ENCODE data around the gene FAM3D. TPM values are rescaled to one million over a fixed set of nuclear protein-coding genes. Genes with fewer than 3 reads are reported as not detected.
A peak's percentile ranks its signal among the peaks of the same experiment; 100 is the strongest.

FAM3D gene
- total and polyA plus RNA-seq, 2 donors from 2014 or later = 0.41 to 0.60 TPM

GRCh38 chr3:58603606-58604005 is 63.0 kb downstream of the FAM3D start:
- no peak for TF ChIP-seq CTCF (IDR thresholded peaks at IDR 0.05; ENCODE audit: borderline replicate concordance, extremely low read depth, insufficient read depth)
- H3K4me3 ChIP-seq (ENCODE audit: low read length in 3 of 3) = no peak overlapping the region
- FAIRE-seq = no peak
- intact Hi-C loops (cut with DNase I) = no loop called here
- peaks cover 0 to 20% (median 14%) of the 10 kb centered on the region in 3 donors for H3K4me1 ChIP-seq (ENCODE audit: control insufficient read depth in 2 of 3, insufficient read depth in 2 of 3, low read depth in 1 of 3, low read length in 3 of 3)
- no peaks in the 10 kb centered on the region for H3K36me3 ChIP-seq (ENCODE audit: control insufficient read depth in 2 of 3, insufficient read depth in 3 of 3, low read length in 3 of 3)
- H3K9ac ChIP-seq (ENCODE audit: low read length in 3 of 3) = no peak overlapping the region
- no peaks in the 10 kb centered on the region for H3K9me3 ChIP-seq (ENCODE audit: control insufficient read depth in 2 of 3, insufficient read depth in 1 of 3, low read length in 3 of 3)
- no peaks in the 10 kb centered on the region for H3K27me3 ChIP-seq (ENCODE audit: control insufficient read depth, insufficient read depth, low read length)
- H3K27ac ChIP-seq (ENCODE audit: low read depth in 2 of 2, low read length in 2 of 2) = no peak overlapping the region
- no peak for DNase-seq

GRCh38 chr3:58597770-58598310 is 68.7 kb downstream of the FAM3D start:
- intact Hi-C loops (cut with DNase I) = no loop called here
- H3K4me3 ChIP-seq (ENCODE audit: low read length in 3 of 3) = no peak overlapping the region
- DNase-seq (peak in 1 of 5 donors; percentile 14), FAIRE-seq (no peak)
- H3K4me1 ChIP-seq (ENCODE audit: control insufficient read depth in 2 of 3, insufficient read depth in 2 of 3, low read depth in 1 of 3, low read length in 3 of 3) = peaks cover 0 to 2% (median 0%) of the 10 kb centered on the region in 3 donors
- H3K9ac ChIP-seq (ENCODE audit: low read length in 3 of 3) = no peak overlapping the region
- H3K27me3 ChIP-seq (ENCODE audit: control insufficient read depth, insufficient read depth, low read length) = no peaks in the 10 kb centered on the region
- no peaks in the 10 kb centered on the region for H3K9me3 ChIP-seq (ENCODE audit: control insufficient read depth in 2 of 3, insufficient read depth in 1 of 3, low read length in 3 of 3)
- no peaks in the 10 kb centered on the region for H3K36me3 ChIP-seq (ENCODE audit: control insufficient read depth in 2 of 3, insufficient read depth in 3 of 3, low read length in 3 of 3)
- H3K27ac ChIP-seq (ENCODE audit: low read depth in 2 of 2, low read length in 2 of 2) = no peak overlapping the region
- no peak for TF ChIP-seq CTCF (IDR thresholded peaks at IDR 0.05; ENCODE audit: borderline replicate concordance, extremely low read depth, insufficient read depth)

GRCh38 chr3:58596834-58597518 is 69.6 kb downstream of the FAM3D start:
- intact Hi-C loops (cut with DNase I) = no loop called here
- Histone ChIP-seq H3K4me3 (ENCODE audit: low read length in 3 of 3) (no peak overlapping the region), H3K9me3 (ENCODE audit: control insufficient read depth in 2 of 3, insufficient read depth in 1 of 3, low read length in 3 of 3) (no peaks in the 10 kb centered on the region), H3K9ac (ENCODE audit: low read length in 3 of 3) (no peak overlapping the region), H3K36me3 (ENCODE audit: control insufficient read depth in 2 of 3, insufficient read depth in 3 of 3, low read length in 3 of 3) (no peaks in the 10 kb centered on the region), H3K27ac (ENCODE audit: low read depth in 2 of 2, low read length in 2 of 2) (no peak overlapping the region), H3K27me3 (ENCODE audit: control insufficient read depth, insufficient read depth, low read length) (no peaks in the 10 kb centered on the region), H3K4me1 (ENCODE audit: control insufficient read depth in 2 of 3, insufficient read depth in 2 of 3, low read depth in 1 of 3, low read length in 3 of 3) (peaks cover 0 to 2% (median 0%) of the 10 kb centered on the region in 3 donors)
- DNase-seq (no peak), FAIRE-seq (no peak)
- no peak for TF ChIP-seq CTCF (IDR thresholded peaks at IDR 0.05; ENCODE audit: borderline replicate concordance, extremely low read depth, insufficient read depth)
